SK-N-SH (cell line): ENCODE results near the gene SCN8A. TPM values are rescaled to one million over a fixed set of nuclear protein-coding genes. Genes with fewer than 3 reads are reported as not detected.

ENCODE experiments used
- CTCF ChIA-PET: fragments of 300-600, 350-600 bp; formaldehyde crosslinking; extraction: SDS; loops from one replicate; lab custom pipeline; 2021; lab: Yijun Ruan, JAX
- POLR2A ChIA-PET: fragments of 350-600 bp; sonication (Branson Sonifier 250); formaldehyde crosslinking; extraction: SDS; loops from one replicate; lab custom pipeline; 2020; ENCODE audit warnings: antibody characterized with exemption, inconsistent platforms; lab: Yijun Ruan, JAX
- DNase-seq: peaks from one replicate; pipeline ENCODE4 v3.0.0; 2012
- H2AFZ ChIP-seq: fragments of 200-600 bp; sonication (generic); 2 replicates; pipeline ENCODE4 v1.8.1; 2016; ENCODE audit warnings: antibody characterized with exemption, mild to moderate bottlenecking, low read depth
- H3F3A ChIP-seq: fragments of 200-600 bp; sonication (generic); replicated peaks from 2 replicates; pipeline ENCODE3; 2016; ENCODE audit warnings: antibody characterized with exemption, mild to moderate bottlenecking; ENCODE audit not compliant: insufficient read depth
- H3K27ac ChIP-seq, 2 experiments: fragments of 200-500 bp in 1 of 2; fragments of 200-600 bp in 1 of 2; sonication (Bioruptor generic) in 1 of 2; sonication (generic), shearing (Covaris generic) in 1 of 2; 2 replicates each; pipeline versions ENCODE4 v1.5.1 to v1.6.1; 2014 to 2016; ENCODE audit warnings: low read depth in 2 of 2, inconsistent platforms in 1 of 2, low read length in 1 of 2, mild to moderate bottlenecking in 1 of 2, mixed read lengths in 1 of 2
- H3K27me3 ChIP-seq: fragments of 200-600 bp; sonication (generic), shearing (Covaris generic); 2 replicates; pipeline ENCODE4 v1.6.1; 2016; ENCODE audit warnings: mixed run types; ENCODE audit not compliant: insufficient read depth
- H3K36me3 ChIP-seq, 2 experiments: fragments of 200-500 bp in 1 of 2; fragments of 200-600 bp in 1 of 2; sonication (Bioruptor generic) in 1 of 2; sonication (generic) in 1 of 2; replicated peaks in 1 of 2; 2 replicates each; pipeline versions ENCODE3 to v1.5.1; 2014 to 2016; ENCODE audit warnings: low read length in 1 of 2, mild to moderate bottlenecking in 1 of 2; ENCODE audit not compliant: insufficient read depth in 2 of 2, control insufficient read depth in 1 of 2
- H3K4me1 ChIP-seq, 2 experiments: fragments of 200-500 bp in 1 of 2; fragments of 200-600 bp in 1 of 2; sonication (Bioruptor generic) in 1 of 2; sonication (generic), shearing (Covaris generic) in 1 of 2; 2 replicates each; pipeline versions ENCODE4 v1.5.1 to v1.6.1; 2014 to 2016; ENCODE audit warnings: low read depth in 1 of 2, low read length in 1 of 2, mixed run types in 1 of 2; ENCODE audit not compliant: insufficient read depth in 2 of 2, control insufficient read depth in 1 of 2
- H3K4me2 ChIP-seq: fragments of 200-600 bp; sonication (generic), shearing (Covaris generic); 2 replicates; pipeline ENCODE4 v1.6.1; 2017; ENCODE audit warnings: mixed run types
- H3K4me3 ChIP-seq, 2 experiments: fragments of 200-500 bp in 1 of 2; fragments of 200-600 bp in 1 of 2; sonication (Bioruptor generic) in 1 of 2; sonication (generic), shearing (Covaris generic) in 1 of 2; 2 replicates each; pipeline versions ENCODE4 v1.5.1 to v1.8.1; 2014 to 2016; ENCODE audit warnings: low read depth in 2 of 2, inconsistent platforms in 1 of 2, low read length in 1 of 2, mild to moderate bottlenecking in 1 of 2, mixed read lengths in 1 of 2, moderate library complexity in 1 of 2
- H3K79me2 ChIP-seq: fragments of 200-600 bp; sonication (generic); 2 replicates; pipeline ENCODE4 v1.8.1; 2017; ENCODE audit warnings: mild to moderate bottlenecking; ENCODE audit not compliant: insufficient read depth
- H3K9ac ChIP-seq: fragments of 200-600 bp; sonication (generic); 2 replicates; pipeline ENCODE4 v1.6.1; 2017; ENCODE audit warnings: mixed run types
- H3K9me2 ChIP-seq: fragments of 200-600 bp; sonication (generic); 2 replicates; pipeline ENCODE4 v1.6.1; 2017; ENCODE audit warnings: mixed run types
- H3K9me3 ChIP-seq: fragments of 200-600 bp; sonication (generic); 2 replicates; pipeline ENCODE4 v1.6.1; 2017; ENCODE audit warnings: mixed run types, mild to moderate bottlenecking, moderate library complexity
- H4K20me1 ChIP-seq: fragments of 200-600 bp; sonication (generic); 2 replicates; pipeline ENCODE4 v1.6.1; 2017; ENCODE audit warnings: mild to moderate bottlenecking, mixed run types; ENCODE audit not compliant: insufficient read depth
- CTCF ChIP-seq: fragments of 200-600 bp; sonication (generic); IDR thresholded peaks from 2 replicates; pipeline ENCODE4 v1.6.1; 2017; ENCODE audit warnings: antibody characterized with exemption, mild to moderate bottlenecking, moderate library complexity
- ELF1 ChIP-seq: IDR thresholded peaks from 2 replicates; pipeline ENCODE4 v1.4.0; 2012
- EP300 ChIP-seq, 2 experiments: IDR thresholded peaks; 2 replicates each; pipeline versions ENCODE4 v1.4.0 to v1.6.1; 2012; ENCODE audit warnings: borderline replicate concordance in 1 of 2, low read depth in 1 of 2, low read length in 1 of 2
- EZH2phosphoT487 ChIP-seq: fragments of 200-600 bp; sonication (generic); IDR thresholded peaks from 2 replicates; pipeline ENCODE4 v1.6.1; 2017; ENCODE audit warnings: low read depth, mixed run types, mild to moderate bottlenecking, antibody characterized with exemption, moderate library complexity, borderline replicate concordance
- FOSL2 ChIP-seq: IDR thresholded peaks from 2 replicates; pipeline ENCODE4 v1.4.0; 2012; ENCODE audit warnings: low read depth, mild to moderate bottlenecking, moderate library complexity, borderline replicate concordance
- FOXJ3 ChIP-seq: sonication (generic); formaldehyde crosslinking; IDR thresholded peaks from 2 replicates; pipeline ENCODE4 v1.5.1; 2020; ENCODE audit warnings: mild to moderate bottlenecking, missing genetic modification reagents
- JUND ChIP-seq: IDR thresholded peaks from 2 replicates; pipeline ENCODE4 v1.4.0; 2012
- MEF2A ChIP-seq: IDR thresholded peaks from 2 replicates; pipeline ENCODE4 v1.4.0; 2012; ENCODE audit warnings: low read depth, borderline replicate concordance
- MXI1 ChIP-seq: IDR thresholded peaks from 2 replicates; pipeline ENCODE4 v1.6.1; 2012; ENCODE audit warnings: mild to moderate bottlenecking, low read depth, low read length, improper control_type of control experiment
- NRF1 ChIP-seq: IDR thresholded peaks from 2 replicates; pipeline ENCODE4 v1.6.1; 2012; ENCODE audit warnings: low read depth, mild to moderate bottlenecking, low read length
- RCOR1 ChIP-seq: fragments of 150-350 bp; IDR thresholded peaks from 2 replicates; pipeline ENCODE4 v1.6.1; 2017; ENCODE audit warnings: antibody characterized with exemption, low read length
- RFX5 ChIP-seq: IDR thresholded peaks from 2 replicates; pipeline ENCODE4 v1.6.1; 2012; ENCODE audit warnings: mild to moderate bottlenecking, improper control_type of control experiment, low read length
- RXRA ChIP-seq: IDR thresholded peaks from 2 replicates; pipeline ENCODE4 v1.4.0; 2012; ENCODE audit warnings: low read depth, mild to moderate bottlenecking, borderline replicate concordance
- TCF12 ChIP-seq: IDR thresholded peaks from 2 replicates; pipeline ENCODE4 v1.4.0; 2012
- TEAD4 ChIP-seq: IDR thresholded peaks from 2 replicates; pipeline ENCODE4 v1.4.0; 2012; ENCODE audit warnings: mild to moderate bottlenecking, borderline replicate concordance; ENCODE audit not compliant: insufficient read depth
- USF2 ChIP-seq: fragments of 150-350 bp; IDR thresholded peaks from 2 replicates; pipeline ENCODE4 v1.6.1; 2017; ENCODE audit warnings: antibody characterized with exemption, low read length, low read depth, borderline replicate concordance
- YY1 ChIP-seq: IDR thresholded peaks from 2 replicates; pipeline ENCODE4 v1.4.0; 2012; ENCODE audit warnings: low read depth, mild to moderate bottlenecking
- ZBTB33 ChIP-seq: IDR thresholded peaks from 2 replicates; pipeline ENCODE4 v1.4.0; 2012; ENCODE audit warnings: low read depth, borderline replicate concordance
- WGBS: methylation state at CpG from one replicate; pipeline ENCODE4 v1.1.6; 2017; ENCODE audit warnings: low lambda C conversion rate; 5-methylcytosine and 5-hydroxymethylcytosine counted together
- polyA plus RNA-seq, 3 experiments: library from polyadenylated mRNA; depleted of rRNA; stranded (reverse); fragments of >200 nt; gene quantifications; 2 replicates each; pipeline ENCODE4 v1.2.3, GENCODE V29; 2012

SCN8A gene
- polyA plus RNA-seq, 1 of the 3 experiments (the other 2 are of a cell fraction) = 7.1 TPM

GRCh38 chr12:51748235-51748634 lies 157.2 kb downstream of the SCN8A start:
- Histone ChIP-seq H3K4me1 (no peaks in the 10 kb centered on the region; a peak in 1 of 4 replicates), H3K9ac (no peak overlapping the region), H4K20me1 (no peaks in the 10 kb centered on the region), H3F3A (no peaks in the 10 kb centered on the region), H3K9me3 (no peaks in the 10 kb centered on the region), H3K27ac (no peak overlapping the region), H3K36me3 (peaks cover 27 to 57% of the 10 kb centered on the region in 2 experiments), H3K9me2 (no peaks in the 10 kb centered on the region), H3K4me2 (no peak overlapping the region), H3K4me3 (no peak overlapping the region), H3K27me3 (no peaks in the 10 kb centered on the region), H2AFZ (no peak overlapping the region), H3K79me2 (no peaks in the 10 kb centered on the region)
- no peak for DNase-seq
- no peak for TF ChIP-seq TEAD4
- TF ChIP-seq EP300 (IDR thresholded peaks at IDR 0.05; ENCODE audit: borderline replicate concordance in 1 of 2, low read depth in 1 of 2, low read length in 1 of 2) = no peak
- no peak for TF ChIP-seq FOSL2
- no peak for TF ChIP-seq ZBTB33
- no peak for TF ChIP-seq RCOR1
- no peak for TF ChIP-seq MXI1
- TF ChIP-seq ELF1 = no peak
- no peak for TF ChIP-seq USF2
- no peak for TF ChIP-seq EZH2phosphoT487
- no peak for TF ChIP-seq YY1
- no peak for TF ChIP-seq TCF12
- no peak for TF ChIP-seq NRF1
- no peak for TF ChIP-seq FOXJ3
- TF ChIP-seq CTCF = no peak
- no peak for TF ChIP-seq MEF2A
- TF ChIP-seq JUND = no peak
- no peak for TF ChIP-seq RXRA
- TF ChIP-seq RFX5 = no peak
- WGBS = 88% methylated on average over 3 of the region's 3 CpGs
- ChIA-PET POLR2A (no interaction called here), CTCF (interaction anchor here (0.6 kb wide), 1 partner anchor 1482 kb away, joined by 3 read pairs; no protein-coding TSS in a partner anchor)
